Omental fat pad (tissue), 4 donors: ENCODE results near the gene FNDC5. TPM values are rescaled to one million over a fixed set of nuclear protein-coding genes. Genes with fewer than 3 reads are reported as not detected.
A peak's percentile ranks its signal among the peaks of the same experiment; 100 is the strongest.

Experiments used
- ATAC-seq: fragments of 150-250 bp; one replicate; pipeline ENCODE4 v1.9.1; 2016; ENCODE audit warnings: mild to moderate bottlenecking, moderate library complexity; ENCODE audit not compliant: low FRiP score
- DNase-seq: peaks from one replicate; pipeline ENCODE4 v3.0.0-alpha.2; 2019; ENCODE audit warnings: low spot score
- CTCF ChIP-seq, 3 donors: fragments of 450-650 bp; IDR thresholded peaks; one replicate each; pipeline ENCODE4 v1.5.1; 2016 to 2017; ENCODE audit warnings: antibody characterized with exemption in 3 of 3, mild to moderate bottlenecking in 3 of 3, moderate library complexity in 2 of 3
- total RNA-seq, 4 donors: library from RNA; depleted of rRNA; stranded (reverse); fragments of >200 nt; gene quantifications; one replicate each; pipeline ENCODE4 v1.1.0, GENCODE V29; 2016

Gene FNDC5
- total RNA-seq: 1 to 10 TPM in 3 of 4 donors, under 1 TPM in 1; 0.48 to 3.0 (median 1.6) TPM

- no peak for TF ChIP-seq CTCF (IDR thresholded peaks at IDR 0.05)
- ATAC-seq (peak; percentile 38), DNase-seq (no peak)
These were observed at the start of gene FNDC5 for GRCh38 chr1:32870615-32871363. Gene FNDC5, minus strand, starts transcription at chr1:32870912.

DNA sequence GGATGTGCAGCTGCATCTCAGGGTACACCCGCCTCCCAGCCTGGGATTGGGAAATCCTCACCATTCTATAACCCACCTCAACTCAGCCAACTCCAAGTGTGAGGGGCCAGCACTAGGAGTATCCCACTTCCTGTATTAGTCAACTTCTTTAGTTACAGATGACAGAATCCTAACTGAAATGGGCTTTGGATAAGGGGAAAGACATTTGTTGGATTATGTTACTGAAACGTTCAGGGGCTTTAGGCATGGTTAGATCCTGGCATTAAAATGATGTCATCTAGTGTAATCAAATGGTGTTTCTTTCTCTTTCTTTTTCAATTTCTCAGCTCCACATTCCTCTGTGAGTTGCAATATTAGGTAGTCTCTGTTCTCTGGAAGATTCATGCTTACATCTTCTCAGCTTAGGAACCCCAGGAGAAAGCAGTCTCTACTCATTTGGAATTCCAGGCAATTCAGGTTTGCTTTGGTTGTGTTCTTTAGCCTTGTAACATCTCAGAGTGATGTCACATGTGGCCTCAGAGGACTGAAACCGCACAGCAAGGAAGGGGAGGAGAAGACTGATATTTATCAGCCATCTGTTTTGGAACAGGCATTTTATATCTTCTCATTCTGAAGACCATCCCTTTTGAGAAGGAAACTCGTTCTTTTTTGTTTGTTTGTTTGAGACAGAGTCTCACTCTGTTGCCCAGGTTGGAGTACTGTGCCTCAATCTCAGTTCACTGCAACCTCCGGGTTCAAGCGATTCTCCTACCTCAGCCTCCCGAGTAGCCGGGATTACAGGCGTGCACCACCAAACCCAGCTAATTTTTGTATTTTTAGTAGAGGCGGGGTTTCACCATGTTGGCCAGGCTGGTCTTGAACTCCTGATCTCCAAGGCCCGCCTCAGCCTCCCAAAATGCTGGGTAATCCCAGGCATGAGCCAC, 49.4 kb upstream of the FNDC5 start:
- ATAC-seq (no peak), DNase-seq (no peak)
- TF ChIP-seq CTCF (IDR thresholded peaks at IDR 0.05): no peak

DNA sequence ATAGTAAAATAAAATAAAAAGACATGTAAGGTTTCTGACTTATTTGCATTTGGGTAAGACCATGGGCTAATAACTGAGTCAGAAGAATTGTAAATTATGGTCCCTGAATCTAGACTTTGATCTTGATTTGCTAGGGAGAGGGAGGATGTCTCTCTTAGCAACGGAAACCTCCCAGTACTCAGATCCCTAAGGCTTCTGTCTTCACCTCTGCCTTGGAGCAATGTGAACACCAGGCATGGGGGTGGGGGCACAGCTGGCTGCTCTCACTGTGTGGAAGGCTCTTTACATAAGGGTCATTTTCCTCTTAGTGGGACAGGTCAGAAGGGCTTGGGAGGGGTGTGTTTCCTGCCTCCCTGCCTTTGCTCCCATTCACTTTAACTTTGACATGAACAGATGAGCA, 47.5 kb upstream of the FNDC5 start:
- DNase-seq: no peak
- no peak for ATAC-seq
- TF ChIP-seq CTCF (IDR thresholded peaks at IDR 0.05): no peak

DNA sequence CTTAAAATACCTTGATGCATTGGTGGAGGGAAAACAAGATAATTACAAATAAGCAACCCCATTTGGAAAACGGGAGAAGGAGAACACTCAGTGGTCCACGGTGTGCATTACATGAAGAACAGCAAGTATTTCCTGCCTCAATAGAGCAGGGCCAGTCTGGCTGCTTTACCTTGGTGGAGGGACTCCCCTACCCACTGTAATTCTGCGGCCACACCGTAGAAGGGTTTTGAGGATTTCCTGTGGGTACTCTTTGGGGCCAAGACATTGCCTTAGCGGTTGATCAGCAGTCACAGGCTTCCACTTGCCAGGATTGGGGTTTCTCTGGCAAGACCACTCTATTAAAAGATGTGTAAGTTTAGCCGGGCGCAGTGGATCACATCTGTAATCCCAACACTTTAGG, 46.8 kb upstream of the FNDC5 start:
- no peak for DNase-seq
- no peak for TF ChIP-seq CTCF (IDR thresholded peaks at IDR 0.05)
- no peak for ATAC-seq

GRCh38 chr1:32915766-32916706, 45.3 kb upstream of the FNDC5 start:
- ATAC-seq (no peak), DNase-seq (no peak)
- no peak for TF ChIP-seq CTCF (IDR thresholded peaks at IDR 0.05)

DNA sequence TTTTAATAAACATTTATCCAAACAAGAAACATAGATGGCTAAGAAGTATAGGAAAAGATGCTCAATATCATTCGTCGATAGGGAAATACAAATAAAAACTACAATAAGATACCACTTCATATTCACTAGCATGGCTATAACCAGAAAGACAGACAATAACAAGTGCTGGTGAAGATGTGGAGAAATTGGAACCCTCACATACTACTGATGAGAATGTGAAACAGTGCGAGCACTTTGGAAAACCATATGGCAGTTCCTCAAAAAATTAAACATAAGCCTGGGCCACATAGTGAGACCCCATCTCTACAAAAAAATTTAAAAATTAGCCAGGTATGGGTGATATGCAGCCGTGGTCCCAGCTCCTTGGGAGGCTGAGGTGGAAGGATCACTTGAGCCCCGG, 39.6 kb upstream of the FNDC5 start:
- DNase-seq: no peak

More for the DNA sequence above, 39.6 kb upstream of the FNDC5 start:
- ATAC-seq: no peak
- no peak for TF ChIP-seq CTCF (IDR thresholded peaks at IDR 0.05)
